NCI-H2029 treated with DMSO at 0.1 percent for 48 hours (cell line): ENCODE measurements around the gene FMNL3.
A peak's percentile ranks its signal among the peaks of the same experiment; 100 is the strongest.
"Not testable (repeated sequence)": the region's sequence is repeated elsewhere in the genome, so short reads cannot be mapped to it uniquely, and the experiment has no call there.

Experiments
- DNase-seq: peaks from one replicate; lab custom pipeline; 2025; lab: John Stamatoyannopoulos, UW

Gene FMNL3

GRCh38 chr12:49632986-49633702, 74.1 kb downstream of the FMNL3 start:
- no peak for DNase-seq

DNA sequence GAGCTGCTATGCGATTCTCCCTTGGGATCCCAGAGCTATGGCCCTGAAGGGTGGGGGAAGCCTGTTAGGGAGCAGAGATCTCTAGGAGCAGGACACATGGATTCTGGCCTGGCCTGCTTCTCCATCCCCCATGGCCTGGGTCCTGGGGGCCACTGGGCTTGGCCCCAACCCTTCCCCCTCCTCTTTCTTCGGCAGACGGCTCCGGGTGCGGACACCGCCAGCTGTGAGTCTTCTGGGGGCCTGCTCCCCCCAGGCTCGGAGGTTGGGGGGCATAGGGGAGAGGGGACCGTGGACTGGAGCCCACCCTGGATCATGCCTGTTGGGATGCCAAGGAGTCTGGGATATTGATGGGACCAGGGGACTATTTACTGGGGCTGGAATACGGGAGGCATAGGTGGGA, 74.8 kb downstream of the FMNL3 start:
- DNase-seq: no peak

- no peak for DNase-seq
Measured at GRCh38 chr12:49631336-49631907, 75.8 kb downstream of the FMNL3 start.

DNA sequence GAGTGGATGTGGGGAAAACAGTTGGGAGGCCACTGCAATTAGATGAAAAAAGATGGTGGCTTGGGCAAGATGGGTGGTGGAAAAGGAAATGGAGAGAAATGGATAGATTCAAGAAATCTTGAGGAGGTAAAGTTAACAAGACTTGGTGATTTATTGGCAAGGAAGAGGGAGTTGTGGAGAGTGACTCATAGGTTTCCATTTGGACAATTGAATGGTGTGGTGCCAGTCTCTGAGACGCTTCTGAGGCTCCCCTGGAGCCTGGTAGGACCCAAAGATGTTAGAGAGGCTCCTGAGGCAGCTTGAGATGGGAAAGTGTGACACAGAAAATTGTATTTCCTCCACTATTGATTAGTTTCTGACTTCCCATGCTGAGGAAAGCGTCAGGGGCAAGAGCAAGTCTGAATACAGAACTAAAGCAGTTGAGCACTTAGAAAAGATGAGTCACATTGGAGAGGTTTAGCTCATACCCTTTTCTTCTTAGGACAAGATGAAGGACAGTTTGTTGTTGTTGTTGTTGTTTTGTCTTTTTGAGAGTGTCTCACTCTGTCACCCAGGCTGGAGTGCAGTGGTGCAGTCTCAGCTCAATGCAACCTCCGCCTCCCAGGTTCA, 79.3 kb downstream of the FMNL3 start:
- no peak for DNase-seq

- DNase-seq: no peak
Measured at GRCh38 chr12:49626836-49627235, 80.4 kb downstream of the FMNL3 start.

DNA sequence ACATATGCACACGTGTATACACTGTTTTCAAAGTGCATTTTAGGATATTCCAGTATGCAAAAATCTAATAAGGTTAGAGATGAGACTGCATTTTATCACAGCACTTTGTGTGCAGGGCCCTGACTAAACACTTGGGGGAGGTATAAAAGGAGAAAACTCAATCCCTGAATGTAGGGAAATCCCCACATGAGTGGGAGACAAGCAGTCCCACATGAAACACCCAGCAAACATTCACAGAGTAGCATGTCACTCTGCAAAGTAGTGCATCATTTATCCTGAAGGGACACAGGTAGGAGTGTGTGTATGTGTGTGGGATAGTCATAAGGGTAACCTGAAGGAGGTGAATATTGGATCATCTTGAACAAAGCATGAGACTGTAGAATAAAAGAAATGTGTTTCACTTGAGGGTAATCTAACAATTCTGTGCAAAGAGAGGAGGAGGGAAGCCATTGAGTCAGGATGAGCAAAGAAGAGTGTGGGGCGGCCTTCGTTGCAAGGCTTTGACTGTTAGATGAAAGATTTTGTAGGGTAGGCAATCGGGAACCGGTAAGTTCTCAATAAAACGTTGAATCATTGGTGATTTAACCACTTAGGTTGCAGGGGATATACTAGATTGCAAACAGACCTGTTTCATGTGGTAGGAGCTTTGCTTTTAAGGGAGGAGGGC, 80.9 kb downstream of the FMNL3 start:
- DNase-seq: no peak

- DNase-seq: no peak
Measured at GRCh38 chr12:49624921-49625577, 82.2 kb downstream of the FMNL3 start.

- DNase-seq: peak; percentile 55
Measured at GRCh38 chr12:49623142-49623904, 83.9 kb downstream of the FMNL3 start, which contains the start of gene PRPF40B. Gene PRPF40B, plus strand, starts transcription at chr12:49623561. Its CDS starts 30 bp downstream, at chr12:49623591.

DNA sequence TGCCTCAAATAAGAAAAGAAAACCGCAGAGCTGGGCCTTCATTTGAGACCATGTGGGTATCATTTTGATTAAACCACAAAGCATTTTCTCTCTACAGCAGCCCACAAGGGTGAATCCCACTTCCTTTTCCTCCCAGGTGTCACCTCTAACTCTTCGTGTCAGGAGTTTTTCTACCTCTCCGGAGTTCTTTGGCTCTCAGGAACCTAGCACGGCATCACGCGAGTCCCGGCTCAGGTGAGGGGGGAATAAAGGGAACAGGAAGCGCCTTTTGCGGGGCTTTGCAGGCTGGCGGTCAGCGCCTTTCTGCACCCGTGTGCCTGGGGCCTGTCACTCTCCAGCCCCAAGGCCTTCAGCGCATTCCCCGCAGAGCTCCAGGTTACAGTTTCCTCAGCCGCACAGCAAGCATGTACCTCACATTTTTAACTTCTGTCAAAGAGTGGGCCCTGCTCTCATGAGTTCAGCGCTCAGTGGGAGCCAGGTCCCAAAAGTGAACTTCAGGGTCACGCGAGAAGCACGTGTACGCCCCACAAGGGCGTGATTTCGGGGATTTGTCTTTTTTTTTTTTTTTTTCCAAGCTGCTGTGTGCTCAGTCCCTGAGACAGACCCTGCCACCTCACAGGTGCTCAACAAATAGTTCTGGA, 84.6 kb downstream of the FMNL3 start:
- DNase-seq: no peak

DNA sequence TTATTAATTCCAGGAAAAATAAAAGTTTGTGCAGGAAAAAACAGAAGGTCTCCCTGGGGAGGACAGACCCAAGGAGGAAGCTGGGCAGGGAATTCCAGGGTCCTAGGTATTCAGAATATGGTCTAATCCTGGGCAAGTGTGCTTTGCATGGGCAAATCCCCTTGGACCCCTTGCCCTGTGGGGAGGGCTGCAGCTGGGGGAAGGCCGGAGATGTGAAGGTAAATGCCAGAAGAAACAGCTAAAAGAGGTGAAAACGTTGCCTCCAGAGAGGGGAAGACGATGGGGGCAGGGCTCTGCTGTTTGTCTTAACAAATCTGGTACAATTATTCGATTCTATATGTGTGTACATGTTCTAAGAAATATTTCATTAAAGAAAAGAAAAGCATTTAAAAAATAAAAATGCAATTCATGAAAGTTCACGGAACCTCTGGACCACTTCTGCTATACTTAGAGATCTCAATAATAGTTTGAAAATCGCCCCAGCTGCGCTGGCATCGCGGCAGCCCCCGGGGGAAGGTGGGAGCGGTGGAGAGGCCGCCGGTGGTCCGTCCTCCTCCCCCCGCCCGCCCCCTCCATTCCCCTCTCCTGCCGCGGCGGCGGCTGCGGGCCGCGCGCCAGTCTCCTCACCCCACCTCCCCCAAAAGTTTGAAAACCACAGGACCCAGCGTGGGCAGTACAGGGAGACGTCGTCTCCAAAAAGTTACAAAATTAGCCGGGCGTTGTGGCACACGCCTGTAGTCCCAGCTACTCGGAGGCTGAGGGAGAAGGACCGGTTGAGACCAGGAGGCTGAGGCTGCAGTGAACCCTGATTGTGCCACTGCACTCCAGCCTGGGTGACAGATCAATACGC, 85.3 kb downstream of the FMNL3 start:
- DNase-seq: no peak

DNA sequence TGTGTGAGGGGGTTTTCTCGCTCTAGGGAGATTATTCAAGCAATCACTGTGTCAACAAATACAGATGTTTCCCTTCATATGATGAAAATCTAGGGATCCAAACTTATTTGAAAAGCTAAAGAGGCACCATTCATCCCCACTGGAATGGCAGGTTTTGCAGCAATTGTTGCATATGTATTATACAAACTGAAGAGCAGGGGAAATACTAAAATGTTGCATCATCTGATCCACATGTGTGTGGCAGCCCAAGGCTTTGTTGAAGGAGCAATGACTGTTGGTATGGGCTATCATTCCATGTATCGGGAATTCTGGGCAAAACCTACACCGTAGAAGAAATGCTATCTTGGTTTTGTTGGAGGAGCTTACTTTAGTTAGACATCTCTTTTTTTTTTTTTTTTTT, 87.9 kb downstream of the FMNL3 start:
- DNase-seq: no peak

- no peak for DNase-seq
Measured at GRCh38 chr12:49618576-49618975, 88.6 kb downstream of the FMNL3 start.

- no peak for DNase-seq
Measured at GRCh38 chr12:49616533-49617219, 90.5 kb downstream of the FMNL3 start.

GRCh38 chr12:49615725-49616124, 91.5 kb downstream of the FMNL3 start:
- DNase-seq: no peak

DNA sequence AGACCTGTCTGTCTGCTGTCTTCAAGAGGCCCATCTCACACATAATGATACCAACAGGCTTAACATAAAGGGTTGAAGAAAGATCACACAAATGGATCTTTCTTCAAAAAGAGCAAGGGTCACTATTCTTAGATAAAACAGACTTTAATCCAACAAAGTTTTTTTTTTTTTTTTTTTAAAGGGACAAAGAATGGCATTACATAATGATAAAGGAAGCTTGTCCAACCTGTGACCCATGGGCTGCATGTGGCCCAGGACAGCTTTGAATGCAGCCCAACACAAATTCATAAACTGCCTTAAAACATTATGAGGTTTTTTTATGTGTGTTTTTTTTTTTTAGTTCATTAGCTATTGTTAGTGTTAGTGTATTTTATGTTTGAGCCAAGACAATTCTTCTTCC, 95.0 kb downstream of the FMNL3 start:
- DNase-seq: no peak

DNA sequence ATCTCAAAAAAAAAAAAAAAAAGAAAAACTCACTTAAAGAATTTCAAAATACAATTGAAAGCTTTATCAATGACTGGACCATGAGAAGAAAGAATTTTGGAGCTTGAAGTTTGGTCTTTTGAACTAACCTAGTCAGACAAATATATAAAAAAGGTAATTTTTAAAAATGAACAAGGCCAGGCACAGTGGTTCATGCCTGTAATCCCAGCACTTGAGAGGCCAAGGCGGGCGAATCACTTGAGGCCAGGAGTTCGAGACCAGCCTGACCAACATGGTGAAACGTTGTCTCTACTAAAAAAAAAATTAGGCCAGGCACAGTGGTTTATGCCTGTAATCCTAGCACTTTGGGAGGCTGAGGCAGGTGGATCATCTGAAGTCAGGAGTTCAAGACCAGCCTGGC, 96.4 kb downstream of the FMNL3 start:
- DNase-seq: not testable (repeated sequence)

GRCh38 chr12:49609875-49610154, 97.4 kb downstream of the FMNL3 start:
- no peak for DNase-seq

DNA sequence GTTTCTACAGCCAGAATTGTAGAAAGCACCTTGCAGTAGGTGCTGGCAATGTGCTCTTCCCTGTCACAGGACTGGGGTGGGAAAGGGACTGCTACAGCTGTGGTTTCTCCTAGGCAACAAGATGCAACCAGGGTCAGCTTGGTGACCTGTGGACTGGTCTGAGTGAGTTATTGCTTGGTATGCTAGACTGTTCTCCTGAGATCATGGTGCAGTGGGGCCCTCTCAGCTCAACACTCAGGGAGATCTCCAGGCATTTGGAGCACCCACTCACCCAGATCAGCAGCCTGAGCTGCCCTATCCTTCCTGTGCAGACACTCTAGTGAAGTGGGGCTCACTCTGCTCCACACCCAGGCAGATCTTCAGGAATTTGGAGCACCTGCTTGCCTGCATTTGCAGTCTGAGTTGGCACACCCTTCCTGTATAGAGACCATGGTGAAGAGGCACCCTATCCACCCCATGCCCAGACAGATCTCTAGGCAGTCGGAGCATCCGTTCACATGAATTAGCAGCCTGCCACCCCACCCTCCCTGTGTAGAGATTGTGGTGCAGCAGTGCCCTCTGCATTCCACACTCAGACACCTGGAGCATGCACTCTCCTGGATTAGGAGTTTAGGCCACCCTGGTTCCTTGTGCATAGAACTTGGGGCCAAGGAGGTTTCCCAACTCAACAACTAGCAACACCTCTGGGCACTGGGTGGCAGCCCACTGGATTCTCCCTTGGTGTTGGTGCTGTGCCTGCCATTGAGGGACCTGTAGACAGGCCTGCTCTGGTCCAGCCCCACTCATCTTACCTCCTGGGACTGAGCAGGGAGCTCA, 97.9 kb downstream of the FMNL3 start:
- DNase-seq: no peak

GRCh38 chr12:49605539-49605938, 101.7 kb downstream of the FMNL3 start, which contains the start of gene FAM186B:
Gene FAM186B, minus strand, starts transcription at chr12:49605639. Its CDS starts 162 bp downstream, at chr12:49605477.
- DNase-seq: not testable (repeated sequence)
